ENCODE data around the gene ZFPM1. TPM values are rescaled to one million over a fixed set of nuclear protein-coding genes. Genes with fewer than 3 reads are reported as not detected.

ZFPM1 gene
- total RNA-seq, 1 experiment from 2014 or later = 14.6 TPM

DNA sequence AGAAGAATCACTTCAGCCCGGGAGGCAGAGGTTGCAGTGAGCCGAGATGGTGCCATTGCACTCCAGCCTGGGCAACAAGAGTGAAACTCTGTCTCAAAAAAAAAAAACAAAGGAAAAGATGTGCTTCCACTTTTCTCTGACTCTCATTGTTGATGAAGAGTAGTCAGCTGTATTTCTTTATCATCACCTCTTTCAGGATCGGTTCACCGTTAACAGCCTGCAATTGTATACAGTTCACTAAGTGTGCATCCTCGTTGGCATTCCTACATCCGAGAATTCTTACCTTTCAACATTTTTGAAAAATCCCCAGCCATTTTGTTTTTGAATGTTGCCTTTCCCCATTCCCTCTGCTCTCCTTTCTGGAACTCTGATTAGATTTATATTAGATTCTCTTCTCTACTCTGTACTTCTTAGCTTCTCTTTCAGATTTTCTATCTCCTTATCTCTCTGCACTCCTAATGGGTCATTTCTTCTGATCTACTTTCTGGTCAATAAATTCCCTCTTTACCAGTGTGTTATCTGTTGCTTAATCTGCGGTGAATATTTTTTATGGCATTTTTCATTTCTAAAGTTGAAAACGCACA, 90.2 kb downstream of the ZFPM1 start:
- CTCF ChIA-PET = no interaction called here
- H3K4me2 ChIP-seq (ENCODE audit: low read length) = no peak overlapping the region
- peaks cover 12% of the 10 kb centered on the region; the same call in 1 of the 2 replicates for H3K27me3 ChIP-seq (ENCODE audit: insufficient read depth, low read length)

More for the DNA sequence above, 90.2 kb downstream of the ZFPM1 start:
- Histone ChIP-seq H3K79me2 (ENCODE audit: insufficient read depth, low read length) (no peaks in the 10 kb centered on the region), H3K4me3 (replicated peaks in 1 of 2; ENCODE audit: low read depth in 1 of 2, low read length in 2 of 2) (no peak overlapping the region), H2AFZ (ENCODE audit: low read depth, low read length, poor library complexity, severe bottlenecking) (no peak overlapping the region), H4K20me1 (ENCODE audit: insufficient read depth) (no peaks in the 10 kb centered on the region), H3K4me1 (ENCODE audit: control insufficient read depth in 1 of 2, insufficient read depth in 2 of 2, low read length in 2 of 2) (no peaks in the 10 kb centered on the region; a peak in 2 of 4 replicates), H3K27ac (ENCODE audit: low read depth, low read length) (no peak overlapping the region), H3K9me2 (ENCODE audit: insufficient read depth) (no peaks in the 10 kb centered on the region), H3K9ac (ENCODE audit: low read length) (no peak overlapping the region), H3K9me3 (ENCODE audit: control insufficient read depth in 1 of 2, insufficient read depth in 1 of 2, low read depth in 1 of 2, low read length in 2 of 2) (peaks cover 21% of the 10 kb centered on the region in 2 experiments; a peak in 3 of 4 replicates), H3K36me3 (ENCODE audit: control insufficient read depth in 1 of 2, insufficient read depth in 2 of 2, low read length in 2 of 2) (no peaks in the 10 kb centered on the region)
- ChIA-PET RAD21 (ENCODE audit: low non-redundant PET in 1 of 2, low total read pairs in 2 of 2, uncharacterized antibody in 2 of 2, unreplicated experiment in 2 of 2) (no interaction called here), POLR2A (no interaction called here)
- ATAC-seq (no peak), DNase-seq (ENCODE audit: low read depth, low spot score) (no peak)
- TF ChIP-seq CBX3 (IDR thresholded peaks at IDR 0.05; ENCODE audit: low read depth) = peak; percentile 98
- TF ChIP-seq REST (IDR thresholded peaks at IDR 0.05; ENCODE audit: low read depth) = no peak
- no TSS peak for BruUV-seq (replicated peaks)
- intact Hi-C loops (cut with micrococcal nuclease) = no loop called here

Measured in HCT116 (cell line).